ENCODE data around the gene PEAK3. TPM values are rescaled to one million over a fixed set of nuclear protein-coding genes. Genes with fewer than 3 reads are reported as not detected.

PEAK3 gene
- total and polyA plus RNA-seq, 9 of the 15 experiments (the other 6 are each of a cell fraction or from before 2014, with no cell fraction given) = 0.07 to 0.40 TPM; not detected in 7

DNA sequence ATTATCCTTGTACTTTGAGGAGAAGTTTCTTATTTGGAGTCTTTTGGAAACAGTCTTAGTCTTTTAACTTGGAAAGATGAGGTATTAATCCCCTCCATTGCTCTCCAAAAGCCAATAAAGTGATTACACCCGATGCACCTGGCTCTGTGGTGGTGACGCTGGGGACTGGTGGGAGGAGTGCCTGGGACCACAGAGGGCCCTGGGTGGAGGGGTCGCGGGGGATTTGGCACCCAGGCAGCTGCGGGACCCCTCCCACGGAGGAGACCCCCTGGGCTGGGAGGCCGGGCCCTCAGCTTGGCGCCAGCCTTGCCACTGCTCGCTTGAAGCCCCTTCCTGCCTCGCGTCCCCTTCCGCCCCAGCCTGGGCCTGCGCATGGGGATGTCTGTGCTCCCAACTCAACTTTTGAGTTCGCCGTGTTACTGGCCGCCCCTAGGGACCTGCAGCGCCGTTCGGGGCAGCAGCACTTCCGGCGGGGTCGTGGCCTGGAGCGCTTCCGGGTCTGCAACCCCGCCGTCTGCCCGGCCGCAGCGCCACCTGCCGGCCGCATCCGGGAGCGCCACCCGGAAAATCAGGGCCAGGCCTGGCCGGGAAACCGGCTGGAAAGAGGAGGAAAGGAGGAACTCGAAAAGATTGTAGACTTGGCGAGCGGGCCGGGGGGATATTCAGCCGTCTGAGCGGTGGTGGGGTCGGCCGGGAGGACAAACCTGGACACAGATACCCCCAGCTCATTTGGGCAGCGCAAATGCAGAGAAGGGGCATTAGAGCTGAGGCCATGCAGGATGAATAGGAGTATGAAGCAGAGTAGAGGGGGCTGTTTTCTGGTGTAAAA is 8.4 kb downstream of the PEAK3 start (continued):
- TF ChIP-seq, protein P1, sequence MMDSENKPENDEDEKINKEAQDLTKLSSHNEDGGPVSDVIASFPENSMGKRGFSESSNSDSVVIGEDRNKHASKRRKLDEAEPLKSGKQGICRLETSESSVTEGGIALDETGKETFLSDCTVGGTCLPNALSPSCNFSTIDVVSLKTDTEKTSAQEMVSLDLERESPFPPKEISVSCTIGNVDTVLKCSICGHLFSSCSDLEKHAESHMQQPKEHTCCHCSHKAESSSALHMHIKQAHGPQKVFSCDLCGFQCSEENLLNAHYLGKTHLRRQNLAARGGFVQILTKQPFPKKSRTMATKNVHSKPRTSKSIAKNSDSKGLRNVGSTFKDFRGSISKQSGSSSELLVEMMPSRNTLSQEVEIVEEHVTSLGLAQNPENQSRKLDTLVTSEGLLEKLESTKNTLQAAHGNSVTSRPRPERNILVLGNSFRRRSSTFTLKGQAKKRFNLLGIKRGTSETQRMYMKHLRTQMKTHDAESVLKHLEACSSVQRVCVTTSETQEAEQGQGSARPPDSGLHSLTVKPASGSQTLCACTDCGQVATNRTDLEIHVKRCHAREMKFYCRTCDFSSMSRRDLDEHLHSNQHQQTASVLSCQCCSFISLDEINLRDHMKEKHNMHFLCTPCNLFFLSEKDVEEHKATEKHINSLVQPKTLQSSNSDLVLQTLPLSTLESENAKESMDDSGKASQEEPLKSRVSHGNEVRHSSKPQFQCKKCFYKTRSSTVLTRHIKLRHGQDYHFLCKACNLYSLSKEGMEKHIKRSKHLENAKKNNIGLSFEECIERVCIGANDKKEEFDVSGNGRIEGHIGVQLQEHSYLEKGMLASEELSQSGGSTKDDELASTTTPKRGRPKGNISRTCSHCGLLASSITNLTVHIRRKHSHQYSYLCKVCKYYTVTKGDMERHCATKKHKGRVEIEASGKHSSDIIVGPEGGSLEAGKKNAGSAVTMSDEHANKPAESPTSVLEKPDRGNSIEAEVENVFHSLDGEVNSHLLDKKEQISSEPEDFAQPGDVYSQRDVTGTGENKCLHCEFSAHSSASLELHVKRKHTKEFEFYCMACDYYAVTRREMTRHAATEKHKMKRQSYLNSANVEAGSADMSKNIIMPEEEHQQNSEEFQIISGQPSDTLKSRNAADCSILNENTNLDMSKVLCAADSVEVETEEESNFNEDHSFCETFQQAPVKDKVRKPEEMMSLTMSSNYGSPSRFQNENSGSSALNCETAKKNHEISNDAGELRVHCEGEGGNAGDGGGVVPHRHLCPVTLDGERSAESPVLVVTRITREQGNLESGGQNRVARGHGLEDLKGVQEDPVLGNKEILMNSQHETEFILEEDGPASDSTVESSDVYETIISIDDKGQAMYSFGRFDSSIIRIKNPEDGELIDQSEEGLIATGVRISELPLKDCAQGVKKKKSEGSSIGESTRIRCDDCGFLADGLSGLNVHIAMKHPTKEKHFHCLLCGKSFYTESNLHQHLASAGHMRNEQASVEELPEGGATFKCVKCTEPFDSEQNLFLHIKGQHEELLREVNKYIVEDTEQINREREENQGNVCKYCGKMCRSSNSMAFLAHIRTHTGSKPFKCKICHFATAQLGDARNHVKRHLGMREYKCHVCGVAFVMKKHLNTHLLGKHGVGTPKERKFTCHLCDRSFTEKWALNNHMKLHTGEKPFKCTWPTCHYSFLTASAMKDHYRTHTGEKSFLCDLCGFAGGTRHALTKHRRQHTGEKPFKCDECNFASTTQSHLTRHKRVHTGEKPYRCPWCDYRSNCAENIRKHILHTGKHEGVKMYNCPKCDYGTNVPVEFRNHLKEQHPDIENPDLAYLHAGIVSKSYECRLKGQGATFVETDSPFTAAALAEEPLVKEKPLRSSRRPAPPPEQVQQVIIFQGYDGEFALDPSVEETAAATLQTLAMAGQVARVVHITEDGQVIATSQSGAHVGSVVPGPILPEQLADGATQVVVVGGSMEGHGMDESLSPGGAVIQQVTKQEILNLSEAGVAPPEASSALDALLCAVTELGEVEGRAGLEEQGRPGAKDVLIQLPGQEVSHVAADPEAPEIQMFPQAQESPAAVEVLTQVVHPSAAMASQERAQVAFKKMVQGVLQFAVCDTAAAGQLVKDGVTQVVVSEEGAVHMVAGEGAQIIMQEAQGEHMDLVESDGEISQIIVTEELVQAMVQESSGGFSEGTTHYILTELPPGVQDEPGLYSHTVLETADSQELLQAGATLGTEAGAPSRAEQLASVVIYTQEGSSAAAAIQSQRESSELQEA (IDR thresholded peaks at IDR 0.05; ENCODE audit: low read depth) = peak; percentile 71; the same call in 1 of the 2 replicates
- TF ChIP-seq, protein P2, sequence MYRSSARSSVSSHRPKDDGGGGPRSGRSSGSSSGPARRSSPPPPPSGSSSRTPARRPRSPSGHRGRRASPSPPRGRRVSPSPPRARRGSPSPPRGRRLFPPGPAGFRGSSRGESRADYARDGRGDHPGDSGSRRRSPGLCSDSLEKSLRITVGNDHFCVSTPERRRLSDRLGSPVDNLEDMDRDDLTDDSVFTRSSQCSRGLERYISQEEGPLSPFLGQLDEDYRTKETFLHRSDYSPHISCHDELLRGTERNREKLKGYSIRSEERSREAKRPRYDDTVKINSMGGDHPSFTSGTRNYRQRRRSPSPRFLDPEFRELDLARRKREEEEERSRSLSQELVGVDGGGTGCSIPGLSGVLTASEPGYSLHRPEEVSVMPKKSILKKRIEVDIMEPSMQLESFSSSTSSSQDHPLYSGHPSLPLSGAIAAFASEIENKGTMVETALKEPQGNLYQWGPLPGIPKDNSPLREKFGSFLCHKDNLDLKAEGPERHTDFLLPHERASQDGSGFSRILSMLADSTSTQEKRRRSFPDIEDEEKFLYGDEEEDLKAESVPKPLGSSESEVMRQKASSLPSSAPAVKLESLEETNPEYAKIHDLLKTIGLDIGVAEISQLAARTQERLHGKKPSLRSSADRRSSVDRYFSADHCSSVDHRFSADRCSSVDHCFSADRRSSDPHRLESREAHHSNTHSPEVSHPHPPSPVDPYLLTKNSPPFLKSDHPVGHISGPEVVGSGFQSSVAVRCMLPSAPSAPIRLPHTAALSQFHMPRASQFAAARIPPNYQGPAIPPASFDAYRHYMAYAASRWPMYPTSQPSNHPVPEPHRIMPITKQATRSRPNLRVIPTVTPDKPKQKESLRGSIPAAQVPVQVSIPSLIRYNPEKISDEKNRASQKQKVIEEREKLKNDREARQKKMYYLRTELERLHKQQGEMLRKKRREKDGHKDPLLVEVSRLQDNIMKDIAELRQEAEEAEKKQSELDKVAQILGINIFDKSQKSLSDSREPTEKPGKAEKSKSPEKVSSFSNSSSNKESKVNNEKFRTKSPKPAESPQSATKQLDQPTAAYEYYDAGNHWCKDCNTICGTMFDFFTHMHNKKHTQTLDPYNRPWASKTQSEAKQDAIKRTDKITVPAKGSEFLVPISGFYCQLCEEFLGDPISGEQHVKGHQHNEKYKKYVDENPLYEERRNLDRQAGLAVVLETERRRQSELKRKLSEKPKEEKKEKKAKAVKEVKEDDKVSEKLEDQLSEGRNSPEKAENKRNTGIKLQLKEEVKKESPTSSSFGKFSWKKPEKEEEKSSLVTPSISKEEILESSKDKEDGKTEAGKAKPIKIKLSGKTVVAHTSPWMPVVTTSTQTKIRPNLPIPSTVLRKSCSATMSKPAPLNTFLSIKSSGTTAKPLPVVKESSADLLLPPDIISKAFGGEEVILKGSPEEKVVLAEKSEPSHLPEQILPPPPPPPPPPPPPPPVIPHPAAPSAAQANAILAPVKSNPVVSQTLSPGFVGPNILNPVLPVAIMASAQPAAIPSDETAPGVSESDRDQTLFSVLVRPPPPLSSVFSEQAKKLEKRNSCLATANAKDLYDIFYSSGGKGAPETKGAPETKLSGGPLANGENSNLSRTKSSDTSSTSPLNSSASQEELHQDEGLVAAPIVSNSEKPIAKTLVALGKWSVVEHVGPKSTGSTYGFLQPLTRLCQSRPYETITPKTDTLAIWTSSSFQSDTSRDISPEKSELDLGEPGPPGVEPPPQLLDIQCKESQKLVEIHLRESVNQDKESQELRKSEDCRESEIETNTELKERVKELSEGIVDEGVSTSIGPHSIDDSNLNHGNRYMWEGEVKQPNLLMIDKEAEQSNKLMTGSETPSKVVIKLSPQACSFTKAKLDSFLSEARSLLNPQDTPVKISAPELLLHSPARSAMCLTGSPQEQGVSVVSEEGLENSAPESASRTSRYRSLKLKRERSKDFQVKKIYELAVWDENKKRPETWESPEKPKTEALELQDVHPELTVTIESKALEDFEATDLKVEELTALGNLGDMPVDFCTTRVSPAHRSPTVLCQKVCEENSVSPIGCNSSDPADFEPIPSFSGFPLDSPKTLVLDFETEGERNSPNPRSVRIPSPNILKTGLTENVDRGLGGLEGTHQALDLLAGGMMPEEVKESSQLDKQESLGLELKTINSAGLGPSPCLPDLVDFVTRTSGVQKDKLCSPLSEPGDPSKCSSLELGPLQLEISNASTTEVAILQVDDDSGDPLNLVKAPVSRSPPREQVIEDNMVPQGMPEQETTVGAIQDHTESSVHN (IDR thresholded peaks at IDR 0.05; ENCODE audit: borderline replicate concordance in 1 of 2, low read depth in 1 of 2) = no peak
- TF ChIP-seq GABPB2 (CRISPR knock-in tag; conservative IDR thresholded peaks at IDR 0.05) = peak; percentile 17; the same call in 1 of the 2 replicates
- TF ChIP-seq ZNF436 (CRISPR knock-in tag; IDR thresholded peaks at IDR 0.05) = no peak
- TF ChIP-seq POU5F1 (IDR thresholded peaks at IDR 0.05; ENCODE audit: borderline replicate concordance, low read depth, low read length, partially characterized antibody) = no peak
- TF ChIP-seq, protein P3, sequence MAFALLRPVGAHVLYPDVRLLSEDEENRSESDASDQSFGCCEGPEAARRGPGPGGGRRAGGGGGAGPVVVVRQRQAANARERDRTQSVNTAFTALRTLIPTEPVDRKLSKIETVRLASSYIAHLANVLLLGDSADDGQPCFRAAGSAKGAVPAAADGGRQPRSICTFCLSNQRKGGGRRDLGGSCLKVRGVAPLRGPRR (CRISPR knock-in tag; IDR thresholded peaks at IDR 0.05) = no peak
- no peak for TF ChIP-seq SMAD1 (IDR thresholded peaks at IDR 0.05; ENCODE audit: low read depth, low read length, partially characterized antibody)
- TF ChIP-seq NCOA4 (IDR thresholded peaks at IDR 0.05; ENCODE audit: partially characterized antibody) = no peak
- no peak for TF ChIP-seq MAFF (IDR thresholded peaks at IDR 0.05; ENCODE audit: low read length)
